H1 (cell line): Measurements from ENCODE around the gene ERV3-1. TPM values are rescaled to one million over a fixed set of nuclear protein-coding genes. Genes with fewer than 3 reads are reported as not detected.

Experiments
- CTCF ChIA-PET: fragments of 300-600 bp; sonication (Branson Sonifier 250); formaldehyde crosslinking; loops from one replicate; lab custom pipeline; 2021; ENCODE audit not compliant: partially characterized antibody; lab: Charles Lee
- POLR2A ChIA-PET: fragments of 300-600 bp; sonication (Branson Sonifier 250); formaldehyde crosslinking; loops from one replicate; lab custom pipeline; 2021; ENCODE audit warnings: inconsistent platforms; ENCODE audit not compliant: partially characterized antibody; lab: Charles Lee
- DNase-seq, 2 experiments: peaks; one replicate each; pipeline versions ENCODE4 v3.0.0 to v3.0.0-alpha.2; 2010 to 2022; ENCODE audit warnings: low spot score in 2 of 2, low read depth in 1 of 2, mixed read lengths in 1 of 2
- FAIRE-seq: peaks from 2 replicates; lab custom pipeline; 2011; peaks lifted over from hg19 to GRCh38; lab: Jason Lieb, UNC
- H2AFZ ChIP-seq: 2 replicates; pipeline ENCODE4 v1.8.1; 2012; ENCODE audit warnings: low read length, inconsistent platforms
- H2AK5ac ChIP-seq: 2 replicates; pipeline ENCODE4 v1.6.1; 2013; ENCODE audit warnings: low read depth, low read length
- H2BK120ac ChIP-seq: replicated peaks from 2 replicates; pipeline ENCODE3; 2013; ENCODE audit warnings: low read depth, low read length, inconsistent platforms
- H2BK12ac ChIP-seq: 2 replicates; pipeline ENCODE4 v1.6.1; 2013; ENCODE audit warnings: low read depth, low read length
- H2BK15ac ChIP-seq: 2 replicates; pipeline ENCODE4 v1.6.1; 2013; ENCODE audit warnings: low read length
- H2BK20ac ChIP-seq: 2 replicates; pipeline ENCODE4 v1.6.1; 2013; ENCODE audit warnings: low read length
- H2BK5ac ChIP-seq: 2 replicates; pipeline ENCODE4 v1.6.1; 2013; ENCODE audit warnings: low read depth, low read length
- H3K14ac ChIP-seq: 2 replicates; pipeline ENCODE4 v1.6.1; 2013; ENCODE audit warnings: inconsistent platforms; ENCODE audit not compliant: insufficient read length
- H3K18ac ChIP-seq: 2 replicates; pipeline ENCODE4 v1.6.1; 2013; ENCODE audit warnings: low read length; ENCODE audit errors: extremely low read depth
- H3K23ac ChIP-seq: 2 replicates; pipeline ENCODE4 v1.6.1; 2013; ENCODE audit warnings: inconsistent platforms; ENCODE audit not compliant: insufficient read length
- H3K23me2 ChIP-seq: 2 replicates; pipeline ENCODE4 v1.6.1; 2013; ENCODE audit warnings: low read depth, low read length
- H3K27ac ChIP-seq: 2 replicates; pipeline ENCODE4 v1.6.1; 2011; ENCODE audit warnings: low read depth, low read length, inconsistent platforms
- H3K27me3 ChIP-seq, 4 experiments: replicated peaks in 1 of 4; 1 replicate in 1 of 4; 2 replicates in 3 of 4; pipeline versions ENCODE4 v1.6.1 to v1.8.1; 2011 to 2013; ENCODE audit warnings: low read length in 3 of 4, mild to moderate bottlenecking in 3 of 4, inconsistent platforms in 2 of 4, mixed read lengths in 2 of 4, moderate library complexity in 1 of 4; ENCODE audit not compliant: control insufficient read depth in 3 of 4, insufficient read depth in 3 of 4; ENCODE audit errors: extremely low read depth in 1 of 4
- H3K36me3 ChIP-seq, 4 experiments: 2 replicates each; pipeline versions ENCODE4 v1.6.1 to v1.8.1; 2011 to 2013; ENCODE audit warnings: mild to moderate bottlenecking in 4 of 4, low read length in 3 of 4, moderate library complexity in 2 of 4, control low read depth in 1 of 4, inconsistent platforms in 1 of 4; ENCODE audit not compliant: insufficient read depth in 4 of 4, control insufficient read depth in 2 of 4
- H3K4ac ChIP-seq: replicated peaks from 2 replicates; pipeline ENCODE3; 2013; ENCODE audit warnings: low read length, low read depth, mixed read lengths, inconsistent platforms; ENCODE audit not compliant: insufficient read length
- H3K4me1 ChIP-seq, 4 experiments: replicated peaks in 1 of 4; 1 replicate in 1 of 4; 2 replicates in 3 of 4; pipeline versions ENCODE4 v1.6.1 to v1.8.1; 2011 to 2013; ENCODE audit warnings: low read length in 3 of 4, inconsistent platforms in 2 of 4, mixed read lengths in 1 of 4; ENCODE audit not compliant: insufficient read depth in 4 of 4, control insufficient read depth in 3 of 4
- H3K4me2 ChIP-seq, 2 experiments: 2 replicates each; pipeline versions ENCODE4 v1.6.1 to v1.8.1; 2011 to 2013; ENCODE audit warnings: low read depth in 2 of 2, low read length in 2 of 2, control low read depth in 1 of 2, inconsistent platforms in 1 of 2, mild to moderate bottlenecking in 1 of 2; ENCODE audit not compliant: insufficient read depth in 1 of 2
- H3K4me3 ChIP-seq, 4 experiments: fragments of 200-600, 300-600 bp in 1 of 4; sonication (generic), shearing (Covaris generic), sonication (Bioruptor Twin) in 1 of 4; 2 replicates each; pipeline versions ENCODE4 v1.5.1 to v1.8.1; 2011 to 2016; ENCODE audit warnings: low read length in 4 of 4, low read depth in 3 of 4, control low read depth in 2 of 4, inconsistent platforms in 2 of 4, mild to moderate bottlenecking in 2 of 4, mixed read lengths in 1 of 4, moderate library complexity in 1 of 4; ENCODE audit not compliant: insufficient read depth in 2 of 4; ENCODE audit errors: extremely low read depth in 1 of 4
- H3K56ac ChIP-seq: replicated peaks from 2 replicates; pipeline ENCODE3; 2013; ENCODE audit warnings: low read depth, mild to moderate bottlenecking, mixed read lengths, low read length, inconsistent platforms; ENCODE audit not compliant: insufficient read length
- H3K79me1 ChIP-seq: 2 replicates; pipeline ENCODE4 v1.6.1; 2013; ENCODE audit warnings: low read depth, low read length, control low read depth
- H3K79me2 ChIP-seq, 2 experiments: 2 replicates each; pipeline versions ENCODE4 v1.6.1 to v1.8.1; 2012 to 2013; ENCODE audit warnings: low read length in 2 of 2, mild to moderate bottlenecking in 2 of 2, inconsistent platforms in 1 of 2; ENCODE audit not compliant: insufficient read depth in 2 of 2, control insufficient read depth in 1 of 2
- H3K9ac ChIP-seq, 4 experiments: replicated peaks in 1 of 4; 1 replicate in 1 of 4; 2 replicates in 3 of 4; pipeline versions ENCODE4 v1.6.1 to v1.8.1; 2011 to 2013; ENCODE audit warnings: low read depth in 3 of 4, low read length in 3 of 4, control low read depth in 2 of 4, mild to moderate bottlenecking in 2 of 4, moderate library complexity in 2 of 4, inconsistent platforms in 1 of 4; ENCODE audit errors: extremely low read depth in 1 of 4
- H3K9me3 ChIP-seq, 2 experiments: 2 replicates each; pipeline versions ENCODE4 v1.6.1 to v1.8.1; 2012 to 2013; ENCODE audit warnings: mild to moderate bottlenecking in 2 of 2, moderate library complexity in 2 of 2, control low read depth in 1 of 2, inconsistent platforms in 1 of 2, low read depth in 1 of 2, low read length in 1 of 2, mixed read lengths in 1 of 2; ENCODE audit not compliant: insufficient read depth in 2 of 2
- H4K20me1 ChIP-seq, 2 experiments: replicated peaks in 1 of 2; 2 replicates each; pipeline versions ENCODE3 to v1.8.1; 2011 to 2013; ENCODE audit warnings: inconsistent platforms in 2 of 2, low read length in 2 of 2, mild to moderate bottlenecking in 1 of 2; ENCODE audit not compliant: insufficient read depth in 2 of 2, control insufficient read depth in 1 of 2
- H4K5ac ChIP-seq: 2 replicates; pipeline ENCODE4 v1.6.1; 2013; ENCODE audit warnings: low read length, low read depth, mixed read lengths, inconsistent platforms; ENCODE audit not compliant: insufficient read length
- H4K8ac ChIP-seq: 2 replicates; pipeline ENCODE4 v1.8.0; 2013; ENCODE audit warnings: mild to moderate bottlenecking, moderate library complexity, low read length, inconsistent platforms; ENCODE audit not compliant: insufficient read depth; ENCODE audit errors: extremely low read depth
- H4K91ac ChIP-seq: replicated peaks from 2 replicates; pipeline ENCODE3; 2013; ENCODE audit warnings: low read length, mixed read lengths, inconsistent platforms; ENCODE audit not compliant: insufficient read length
- GTF2F1 ChIP-seq: IDR thresholded peaks from 2 replicates; pipeline ENCODE4 v1.6.1; 2012; ENCODE audit warnings: low read depth, low read length, improper control_type of control experiment, borderline replicate concordance
- KDM1A ChIP-seq: fragments of 200-600, 300-600 bp; sonication (generic); IDR thresholded peaks from 2 replicates; pipeline ENCODE4 v1.7.1; 2016; ENCODE audit warnings: mild to moderate bottlenecking, low read length, borderline replicate concordance
- KDM4A ChIP-seq: IDR thresholded peaks from one replicate; pipeline ENCODE4 v1.7.1; 2012; ENCODE audit warnings: low read depth, mild to moderate bottlenecking, moderate library complexity, low read length, inconsistent platforms; ENCODE audit not compliant: severe bottlenecking
- POLR2AphosphoS5 ChIP-seq: IDR thresholded peaks from 2 replicates; pipeline ENCODE4 v1.6.1; 2011; ENCODE audit warnings: low read depth, low read length
- SIN3A ChIP-seq, 2 experiments: IDR thresholded peaks in 1 of 2; conservative IDR thresholded peaks in 1 of 2; 2 replicates each; pipeline ENCODE4 v1.6.1; 2011 to 2012; ENCODE audit warnings: low read length in 2 of 2, improper control_type of control experiment in 1 of 2, low read depth in 1 of 2, mild to moderate bottlenecking in 1 of 2
- SP1 ChIP-seq: IDR thresholded peaks from 2 replicates; pipeline ENCODE4 v1.6.1; 2011; ENCODE audit warnings: low read depth, low read length
- SRF ChIP-seq: IDR thresholded peaks from 2 replicates; pipeline ENCODE4 v1.6.1; 2011; ENCODE audit warnings: mild to moderate bottlenecking, low read depth, low read length, moderate library complexity
- WGBS, 2 experiments: shearing (Covaris generic) in 1 of 2; methylation state at CpG; one replicate each; pipeline versions ENCODE4 v1.1.6 to v1.1.7; 2013 to 2015; ENCODE audit warnings: low lambda C conversion rate in 2 of 2, mixed read lengths in 2 of 2, inconsistent platforms in 1 of 2, low coverage in 1 of 2, missing lambda C conversion rate in 1 of 2; ENCODE audit not compliant: insufficient replicate concordance in 2 of 2, insufficient coverage in 1 of 2, insufficient read length in 1 of 2; ENCODE audit errors: extremely low coverage in 1 of 2, missing lambda C conversion rate in 1 of 2; 5-methylcytosine and 5-hydroxymethylcytosine counted together
- long read RNA-seq, 2 experiments: library from RNA in 1 of 2; library from capped mRNA in 1 of 2; stranded (forward); transcript quantifications; one replicate each; pipeline ENCODE4 v2.0.0, GENCODE V29; 2021; ENCODE audit warnings: inconsistent platforms in 1 of 2
- polyA minus RNA-seq, 3 experiments: library from RNA; depleted of rRNA, polyadenylated mRNA; stranded (reverse); fragments of >200 nt; gene quantifications; 1 replicate in 2 of 3; 2 replicates in 1 of 3; pipeline ENCODE4 v1.2.3, GENCODE V29; 2011
- polyA plus RNA-seq, 7 experiments: library from polyadenylated mRNA; depleted of rRNA in 3 of 7; stranded (reverse) in 5 of 7; unstranded in 2 of 7; fragments of >200 nt in 5 of 7; fragments of 200-250 nt in 2 of 7; gene quantifications; 1 replicate in 5 of 7; 2 replicates in 1 of 7; 4 replicates in 1 of 7; pipeline versions ENCODE4 v1.2.1 to v1.2.3, GENCODE V29; 2011 to 2013; ENCODE audit warnings: missing spikeins in 2 of 7, mixed read lengths in 2 of 7
- total RNA-seq: library from RNA; stranded (reverse); fragmentation: NEBNext Ultra II Directional; extraction: Animal tissue kit (Norgen Biotek cat#: 25700); gene quantifications from 2 replicates; pipeline ENCODE4 v1.2.1, GENCODE V29; 2021

ERV3-1 gene
- 9.7 and 11.4 TPM in 2 replicates for total RNA-seq
- 8.8 and 9.5 TPM in 2 replicates for polyA plus RNA-seq (2011; rRNA removed)
- 8.9 TPM for polyA plus RNA-seq (2011; cell fraction: cytosol; rRNA removed)
- polyA plus RNA-seq (2011; cell fraction: nucleus; rRNA removed) = 25.6 TPM
- polyA plus RNA-seq (2012, experiment 1 of 2) = 8.5 to 11.6 TPM (median 11.2 TPM) in 4 replicates
- 4.8 TPM for polyA plus RNA-seq (2012, experiment 2 of 2)
- 13.3 TPM for polyA plus RNA-seq (2013, experiment 1 of 2)
- 10.9 TPM for polyA plus RNA-seq (2013, experiment 2 of 2)
- polyA minus RNA-seq (2011; rRNA and poly(A)+ RNA removed) = 21.7 and 28.9 TPM in 2 replicates
- polyA minus RNA-seq (2011; cell fraction: cytosol; rRNA and poly(A)+ RNA removed) = 16.0 TPM
- 52.5 TPM for polyA minus RNA-seq (2011; cell fraction: nucleus; rRNA and poly(A)+ RNA removed)
- long read RNA-seq, experiment 1, partial matches to known transcripts = 0 of 1 reads
- long read RNA-seq, experiment 1, other reads (novel, unspliced or antisense) = 0 of 1 reads
- long read RNA-seq, experiment 2, partial matches to known transcripts = 0 of 14 reads
- long read RNA-seq, experiment 2, other reads (novel, unspliced or antisense) = 14 of 14 reads

- peak within 1 kb of the TSS; percentile 100; the same call in 1 of the 2 replicates for H4K8ac ChIP-seq
- 0 out of 2 replicates have a peak, but pooled peaks cover 2% of the 10 kb centered on the region for H3K23me2 ChIP-seq
- peak within 1 kb of the TSS; percentile 59 to 67 for H3K4me2 ChIP-seq
- peaks cover 0 to 4% (median under 1%) of the 10 kb centered on the region in 4 experiments; a peak in 6 of 8 replicates for H3K36me3 ChIP-seq
- no peaks in the 10 kb centered on the region for H4K20me1 ChIP-seq
- H4K91ac ChIP-seq = no peak within 1 kb of the TSS
- FAIRE-seq (no peak), DNase-seq (peak; percentile 88 to 93)
- H3K79me2 ChIP-seq = peaks cover 0 to 43% of the 10 kb centered on the region in 2 experiments; a peak in 3 of 4 replicates
- peak within 1 kb of the TSS; percentile 99 for H2AFZ ChIP-seq
- no peak within 1 kb of the TSS for H3K56ac ChIP-seq
- no peak within 1 kb of the TSS for H3K4ac ChIP-seq
- H3K14ac ChIP-seq = no peak within 1 kb of the TSS
- H4K5ac ChIP-seq = peak within 1 kb of the TSS; percentile 84
- no peaks in the 10 kb centered on the region for H3K27me3 ChIP-seq
- ChIA-PET CTCF (interaction anchor here (0.5 to 1.4 kb wide), 2 partner anchors 46 to 56 kb away, joined by 4 read pairs; no protein-coding TSS in a partner anchor), POLR2A (interaction anchor here (0.8 to 3.1 kb wide), 9 partner anchors 9 to 368 kb away, joined by 3 to 14 read pairs (median 3); partner anchors contain the start of gene ZNF273)
- no peak within 1 kb of the TSS for H2BK20ac ChIP-seq
- peaks cover 0 to 3% of the 10 kb centered on the region in 2 experiments; a peak in 1 of 4 replicates for H3K9me3 ChIP-seq
- H2BK120ac ChIP-seq = no peak within 1 kb of the TSS
- peak within 1 kb of the TSS; percentile 81 to 95 (median 90) for H3K4me3 ChIP-seq
- peak within 1 kb of the TSS; percentile 91 to 98 (median 96) for H3K9ac ChIP-seq
- no peak within 1 kb of the TSS; the same call in 1 of the 2 replicates for H2BK12ac ChIP-seq
- 0 out of 2 replicates have a peak within 1 kb of the TSS, but pooled peaks have one; percentile 6 for H2BK15ac ChIP-seq
- H3K23ac ChIP-seq = no peak within 1 kb of the TSS
- peaks cover 0 to 3% (median 1%) of the 10 kb centered on the region in 4 experiments; a peak in 3 of 7 replicates for H3K4me1 ChIP-seq
- no peak within 1 kb of the TSS for H2AK5ac ChIP-seq
- 1% methylated on average over 33 of the region's 33 CpGs; no CpG with 5 or more reads in 1 of the 2 experiments for WGBS, 2 experiments
- peak within 1 kb of the TSS; percentile 91 for H3K27ac ChIP-seq
- peaks cover 6% of the 10 kb centered on the region for H3K79me1 ChIP-seq
- H2BK5ac ChIP-seq = peak within 1 kb of the TSS; percentile 93; the same call in 1 of the 2 replicates
- peak within 1 kb of the TSS; percentile 93 for H3K18ac ChIP-seq
- peak; percentile 91 for TF ChIP-seq SP1
- TF ChIP-seq KDM1A = no peak
- TF ChIP-seq KDM4A = peak; percentile 87
- peak in 1 of 2 experiments; percentile 85; a peak in 2 of 4 replicates for TF ChIP-seq SIN3A (conservative IDR thresholded peaks at IDR 0.05 in 1 of 2, IDR thresholded peaks at IDR 0.05 in 1 of 2; ENCODE audit: low read depth in 1 of 2, low read length in 2 of 2)
- peak; percentile 17; the same call in 1 of the 2 replicates for TF ChIP-seq SRF
- 0 out of 2 replicates have a peak, but pooled peaks have one; percentile 40 for TF ChIP-seq GTF2F1
- peak; percentile 89 for TF ChIP-seq POLR2AphosphoS5
These were observed at the start of gene ERV3-1 for GRCh38 chr7:65006094-65006992. ERV3-1 (minus strand) TSS chr7:65006687; CDS start chr7:64993026, 13,661 bp downstream.
